ENCODE results near the gene GPR32.
"Not testable (repeated sequence)": the region's sequence is repeated elsewhere in the genome, so short reads cannot be mapped to it uniquely, and the experiment has no call there.

GPR32 gene

GRCh38 chr19:50772476-50772875, 2.2 kb downstream of the GPR32 start:
- Histone ChIP-seq H3K27ac (ENCODE audit: low read depth, low read length) (no peak overlapping the region), H3K9me3 (ENCODE audit: low read length) (peaks cover 4% of the 10 kb centered on the region), H3K36me3 (ENCODE audit: insufficient read depth, low read length) (no peaks in the 10 kb centered on the region), H3K4me1 (ENCODE audit: insufficient read depth, low read length) (no peaks in the 10 kb centered on the region), H3K4me3 (ENCODE audit: low read depth in 1 of 2, low read length in 2 of 2) (no peak overlapping the region), H3K9ac (ENCODE audit: low read length) (no peak overlapping the region), H3K27me3 (ENCODE audit: control insufficient read depth in 1 of 2, insufficient read depth in 2 of 2, low read length in 2 of 2) (peaks cover 3 to 14% of the 10 kb centered on the region in 2 donors)

- not testable (repeated sequence) for H3K9me3 ChIP-seq (ENCODE audit: low read length); H3K27ac ChIP-seq (ENCODE audit: low read depth, low read length); H3K4me1 ChIP-seq (ENCODE audit: insufficient read depth, low read length); H3K9ac ChIP-seq (ENCODE audit: low read length); H3K4me3 ChIP-seq (ENCODE audit: low read depth in 1 of 2, low read length in 2 of 2); H3K36me3 ChIP-seq (ENCODE audit: insufficient read depth, low read length)
- peaks cover 5 to 18% of the 10 kb centered on the region in 2 donors for H3K27me3 ChIP-seq (ENCODE audit: control insufficient read depth in 1 of 2, insufficient read depth in 2 of 2, low read length in 2 of 2)
These were observed 2.6 kb downstream of the GPR32 start for GRCh38 chr19:50772912-50773311.

GRCh38 chr19:50773454-50773853, 3.2 kb downstream of the GPR32 start:
- not testable (repeated sequence) for H3K4me3 ChIP-seq (ENCODE audit: low read depth in 1 of 2, low read length in 2 of 2); H3K4me1 ChIP-seq (ENCODE audit: insufficient read depth, low read length); H3K36me3 ChIP-seq (ENCODE audit: insufficient read depth, low read length); H3K9ac ChIP-seq (ENCODE audit: low read length); H3K9me3 ChIP-seq (ENCODE audit: low read length); H3K27ac ChIP-seq (ENCODE audit: low read depth, low read length)
- H3K27me3 ChIP-seq (ENCODE audit: control insufficient read depth in 1 of 2, insufficient read depth in 2 of 2, low read length in 2 of 2), result peaks cover 9 to 23% of the 10 kb centered on the region in 2 donors

GRCh38 chr19:50776131-50776530, 5.9 kb downstream of the GPR32 start:
- Histone ChIP-seq H3K27me3 (ENCODE audit: control insufficient read depth in 1 of 2, insufficient read depth in 2 of 2, low read length in 2 of 2) (peaks cover 32 to 49% of the 10 kb centered on the region in 2 donors), H3K4me3 (ENCODE audit: low read depth in 1 of 2, low read length in 2 of 2) (no peak overlapping the region), H3K9me3 (ENCODE audit: low read length) (peaks cover 4% of the 10 kb centered on the region), H3K9ac (ENCODE audit: low read length) (no peak overlapping the region), H3K4me1 (ENCODE audit: insufficient read depth, low read length) (no peaks in the 10 kb centered on the region), H3K27ac (ENCODE audit: low read depth, low read length) (no peak overlapping the region), H3K36me3 (ENCODE audit: insufficient read depth, low read length) (no peaks in the 10 kb centered on the region)

GRCh38 chr19:50777261-50777660, 7.0 kb downstream of the GPR32 start:
- Histone ChIP-seq H3K9ac (ENCODE audit: low read length) (no peak overlapping the region), H3K36me3 (ENCODE audit: insufficient read depth, low read length) (no peaks in the 10 kb centered on the region), H3K9me3 (ENCODE audit: low read length) (peaks cover 3% of the 10 kb centered on the region), H3K27me3 (ENCODE audit: control insufficient read depth in 1 of 2, insufficient read depth in 2 of 2, low read length in 2 of 2) (peaks cover 32 to 52% of the 10 kb centered on the region in 2 donors), H3K4me3 (ENCODE audit: low read depth in 1 of 2, low read length in 2 of 2) (no peak overlapping the region), H3K4me1 (ENCODE audit: insufficient read depth, low read length) (no peaks in the 10 kb centered on the region), H3K27ac (ENCODE audit: low read depth, low read length) (no peak overlapping the region)

DNA sequence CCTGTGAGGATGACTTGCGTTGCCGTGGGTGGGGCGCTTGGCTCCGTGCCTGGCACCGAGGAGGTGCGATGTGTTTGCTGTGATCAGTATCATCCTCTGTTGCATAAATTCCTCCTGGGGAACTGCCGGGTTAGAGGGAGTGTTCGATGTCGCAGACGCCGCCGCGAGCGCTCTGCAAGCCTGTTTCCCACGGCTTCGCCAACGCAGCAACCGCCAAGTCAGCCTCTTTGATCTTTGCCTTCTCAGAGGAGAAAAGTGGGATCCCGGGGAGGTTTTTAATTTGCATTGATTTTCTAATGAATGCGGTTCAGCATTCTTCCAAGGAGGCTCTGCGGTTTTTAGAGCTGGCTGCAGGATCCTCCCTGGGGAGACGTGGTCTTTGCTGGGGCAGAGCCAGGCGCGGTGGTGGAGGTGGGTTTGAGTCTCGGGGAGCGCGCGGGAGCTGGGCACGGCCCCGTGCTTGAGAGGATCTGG, 7.6 kb downstream of the GPR32 start:
- no peak overlapping the region for H3K9ac ChIP-seq (ENCODE audit: low read length)
- no peaks in the 10 kb centered on the region for H3K36me3 ChIP-seq (ENCODE audit: insufficient read depth, low read length)
- H3K27ac ChIP-seq (ENCODE audit: low read depth, low read length), result no peak overlapping the region
- H3K4me3 ChIP-seq (ENCODE audit: low read depth in 1 of 2, low read length in 2 of 2), result no peak overlapping the region
- H3K9me3 ChIP-seq (ENCODE audit: low read length), result no peaks in the 10 kb centered on the region
- no peaks in the 10 kb centered on the region for H3K4me1 ChIP-seq (ENCODE audit: insufficient read depth, low read length)
- H3K27me3 ChIP-seq (ENCODE audit: control insufficient read depth in 1 of 2, insufficient read depth in 2 of 2, low read length in 2 of 2), result peaks cover 32 to 50% of the 10 kb centered on the region in 2 donors

- Histone ChIP-seq H3K9ac (ENCODE audit: low read length) (no peak overlapping the region), H3K4me3 (ENCODE audit: low read depth in 1 of 2, low read length in 2 of 2) (no peak overlapping the region), H3K36me3 (ENCODE audit: insufficient read depth, low read length) (no peaks in the 10 kb centered on the region), H3K4me1 (ENCODE audit: insufficient read depth, low read length) (no peaks in the 10 kb centered on the region), H3K9me3 (ENCODE audit: low read length) (no peaks in the 10 kb centered on the region), H3K27ac (ENCODE audit: low read depth, low read length) (no peak overlapping the region), H3K27me3 (ENCODE audit: control insufficient read depth in 1 of 2, insufficient read depth in 2 of 2, low read length in 2 of 2) (peaks cover 32 to 49% of the 10 kb centered on the region in 2 donors)
These were observed 8.7 kb downstream of the GPR32 start for GRCh38 chr19:50778906-50779430.

- Histone ChIP-seq H3K9ac (ENCODE audit: low read length) (no peak overlapping the region), H3K27me3 (ENCODE audit: control insufficient read depth in 1 of 2, insufficient read depth in 2 of 2, low read length in 2 of 2) (peaks cover 32 to 49% of the 10 kb centered on the region in 2 donors), H3K4me1 (ENCODE audit: insufficient read depth, low read length) (no peaks in the 10 kb centered on the region), H3K36me3 (ENCODE audit: insufficient read depth, low read length) (no peaks in the 10 kb centered on the region), H3K9me3 (ENCODE audit: low read length) (no peaks in the 10 kb centered on the region), H3K27ac (ENCODE audit: low read depth, low read length) (no peak overlapping the region), H3K4me3 (ENCODE audit: low read depth in 1 of 2, low read length in 2 of 2) (no peak overlapping the region)
These were observed 9.5 kb downstream of the GPR32 start for GRCh38 chr19:50779504-50780457.

DNA sequence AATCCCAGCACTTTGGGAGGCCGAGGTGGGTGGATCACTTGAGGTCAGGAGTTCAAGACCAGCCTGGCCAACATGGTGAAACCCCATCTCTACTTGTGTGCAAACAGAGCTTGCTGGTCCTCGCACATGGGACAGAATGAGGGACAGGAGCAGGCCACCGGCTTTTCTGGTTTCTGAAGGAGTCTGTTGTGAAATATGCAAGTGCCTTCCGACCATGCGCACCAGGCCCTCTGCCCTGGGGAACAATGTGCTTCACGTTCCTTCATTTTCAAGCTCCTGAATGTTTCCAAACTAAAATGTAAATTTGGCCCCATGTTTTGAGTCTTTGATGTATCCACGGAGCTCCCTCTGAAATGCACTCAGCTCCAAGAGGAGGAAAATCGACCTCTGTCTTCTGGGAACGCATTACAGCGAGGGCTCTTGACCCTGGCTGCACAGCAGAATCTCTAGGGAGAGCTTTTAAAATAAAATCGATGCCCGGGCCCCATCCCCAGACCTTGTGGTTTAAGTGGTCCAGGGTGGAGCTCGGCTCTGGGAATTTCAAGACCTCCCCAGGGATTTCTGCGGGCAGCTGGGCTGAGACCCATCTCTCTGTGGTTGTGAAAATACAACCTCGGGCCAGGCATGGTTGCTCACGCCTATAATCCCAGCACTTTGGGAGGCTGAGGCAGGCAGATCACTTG, 10.6 kb downstream of the GPR32 start:
- H3K4me1 ChIP-seq (ENCODE audit: insufficient read depth, low read length), result no peaks in the 10 kb centered on the region
- no peak overlapping the region for H3K4me3 ChIP-seq (ENCODE audit: low read depth in 1 of 2, low read length in 2 of 2)
- no peaks in the 10 kb centered on the region for H3K36me3 ChIP-seq (ENCODE audit: insufficient read depth, low read length)
- H3K27me3 ChIP-seq (ENCODE audit: control insufficient read depth in 1 of 2, insufficient read depth in 2 of 2, low read length in 2 of 2), result peaks cover 32 to 49% of the 10 kb centered on the region in 2 donors
- H3K9ac ChIP-seq (ENCODE audit: low read length), result no peak overlapping the region
- H3K9me3 ChIP-seq (ENCODE audit: low read length), result no peaks in the 10 kb centered on the region
- no peak overlapping the region for H3K27ac ChIP-seq (ENCODE audit: low read depth, low read length)

DNA sequence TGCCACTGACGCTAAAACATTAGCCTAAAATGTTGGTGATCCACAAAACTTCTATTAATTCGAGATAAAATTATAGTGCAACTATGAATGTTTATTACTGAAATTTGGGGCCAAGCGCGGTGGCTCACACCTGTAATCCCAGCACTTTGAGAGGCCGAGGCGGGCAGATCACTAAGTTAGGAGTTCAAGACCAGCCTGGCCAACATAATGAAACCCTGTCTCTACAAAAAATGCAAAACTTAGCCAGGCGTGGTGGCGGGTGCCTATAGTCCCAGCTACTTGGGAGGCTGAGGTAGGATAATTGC, 13.5 kb downstream of the GPR32 start:
- H3K36me3 ChIP-seq (ENCODE audit: insufficient read depth, low read length); H3K9me3 ChIP-seq (ENCODE audit: low read length); H3K27ac ChIP-seq (ENCODE audit: low read depth, low read length); H3K4me3 ChIP-seq (ENCODE audit: low read depth in 1 of 2, low read length in 2 of 2); H3K4me1 ChIP-seq (ENCODE audit: insufficient read depth, low read length); H3K9ac ChIP-seq (ENCODE audit: low read length): not testable (repeated sequence)
- H3K27me3 ChIP-seq (ENCODE audit: control insufficient read depth in 1 of 2, insufficient read depth in 2 of 2, low read length in 2 of 2), result peaks cover 19 to 33% of the 10 kb centered on the region in 2 donors

GRCh38 chr19:50784710-50785109, 14.4 kb downstream of the GPR32 start:
- H3K4me3 ChIP-seq (ENCODE audit: low read depth in 1 of 2, low read length in 2 of 2), result no peak overlapping the region
- peaks cover 10 to 24% of the 10 kb centered on the region in 2 donors for H3K27me3 ChIP-seq (ENCODE audit: control insufficient read depth in 1 of 2, insufficient read depth in 2 of 2, low read length in 2 of 2)
- no peak overlapping the region for H3K9ac ChIP-seq (ENCODE audit: low read length)
- no peaks in the 10 kb centered on the region for H3K9me3 ChIP-seq (ENCODE audit: low read length)
- H3K36me3 ChIP-seq (ENCODE audit: insufficient read depth, low read length), result no peaks in the 10 kb centered on the region
- H3K27ac ChIP-seq (ENCODE audit: low read depth, low read length), result no peak overlapping the region
- no peaks in the 10 kb centered on the region for H3K4me1 ChIP-seq (ENCODE audit: insufficient read depth, low read length)

Data from muscle layer of colon (tissue), 2 donors.